SU-DHL-6 (cell line): ENCODE data around the gene CTPS2.
"Not testable (repeated sequence)": the region's sequence is repeated elsewhere in the genome, so short reads cannot be mapped to it uniquely, and the experiment has no call there.

Experiments used
- CTCF ChIP-seq: fragments of 200-600 bp; sonication (generic); IDR thresholded peaks from one replicate; pipeline ENCODE4 v1.5.1; 2017; ENCODE audit warnings: antibody characterized with exemption, mild to moderate bottlenecking, low read length, moderate library complexity; ENCODE audit not compliant: insufficient read depth, poor library complexity, severe bottlenecking
- EZH2phosphoT487 ChIP-seq: fragments of 200-600 bp; sonication (generic), shearing (Covaris generic); conservative IDR thresholded peaks from 2 replicates; pipeline ENCODE4 v1.6.1; 2018; ENCODE audit warnings: mild to moderate bottlenecking, antibody characterized with exemption, low read length, moderate library complexity, mixed read lengths

GRCh38 chrX:16716451-16716850, 4.0 kb upstream of the CTPS2 start:
- not testable (repeated sequence) for TF ChIP-seq CTCF, EZH2phosphoT487
